Uterus (tissue), 2 donors: ENCODE measurements around the gene PPP4R4.

Experiments
- POLR2A ChIP-seq, 2 donors: fragments of 450-650 bp; IDR thresholded peaks; one replicate each; pipeline ENCODE4 v1.6.1; 2016; ENCODE audit warnings: antibody characterized with exemption in 2 of 2, mild to moderate bottlenecking in 1 of 2, moderate library complexity in 1 of 2
- TF ChIP-seq, protein P1 (sequence below), 4 experiments: fragments of 200-600 bp in 2 of 4; fragments of 450-650 bp in 2 of 4; sonication (generic) in 2 of 4; IDR thresholded peaks; one replicate each; pipeline ENCODE4 v1.5.1; 2016 to 2019; ENCODE audit warnings: antibody characterized with exemption in 4 of 4, mild to moderate bottlenecking in 2 of 4, moderate library complexity in 1 of 4

DNA sequence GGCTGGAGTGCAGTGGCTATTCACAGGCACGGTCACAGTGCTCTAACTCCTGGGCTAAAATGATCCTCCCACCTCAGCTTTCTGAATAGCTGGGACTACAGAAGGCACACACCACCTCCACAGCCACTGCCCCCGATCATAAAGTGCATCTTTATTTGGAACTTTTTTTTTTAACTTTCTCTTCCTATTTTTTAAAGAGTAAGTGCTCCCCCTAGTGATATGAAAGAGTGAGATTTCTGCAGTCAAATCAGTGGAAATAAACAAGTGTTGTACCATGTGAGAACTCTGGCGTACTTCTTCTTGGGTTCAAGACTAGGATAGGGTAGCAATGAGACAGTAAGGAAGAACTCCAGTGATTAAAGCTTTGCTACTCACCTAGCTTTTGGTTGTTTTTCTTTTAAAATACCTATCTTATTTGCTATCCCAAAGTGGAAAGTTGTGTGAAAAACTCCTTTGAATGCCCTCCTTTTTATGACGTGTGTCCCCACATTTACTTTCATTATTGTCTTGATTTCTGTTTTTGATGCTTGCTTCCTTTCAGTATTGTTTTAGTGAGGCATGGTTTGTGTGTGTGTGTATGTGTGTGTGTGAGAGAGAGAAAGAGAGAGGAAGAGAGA is 6.6 kb downstream of the PPP4R4 start:
- TF ChIP-seq POLR2A (IDR thresholded peaks at IDR 0.05), result no peak
- TF ChIP-seq, protein P1, sequence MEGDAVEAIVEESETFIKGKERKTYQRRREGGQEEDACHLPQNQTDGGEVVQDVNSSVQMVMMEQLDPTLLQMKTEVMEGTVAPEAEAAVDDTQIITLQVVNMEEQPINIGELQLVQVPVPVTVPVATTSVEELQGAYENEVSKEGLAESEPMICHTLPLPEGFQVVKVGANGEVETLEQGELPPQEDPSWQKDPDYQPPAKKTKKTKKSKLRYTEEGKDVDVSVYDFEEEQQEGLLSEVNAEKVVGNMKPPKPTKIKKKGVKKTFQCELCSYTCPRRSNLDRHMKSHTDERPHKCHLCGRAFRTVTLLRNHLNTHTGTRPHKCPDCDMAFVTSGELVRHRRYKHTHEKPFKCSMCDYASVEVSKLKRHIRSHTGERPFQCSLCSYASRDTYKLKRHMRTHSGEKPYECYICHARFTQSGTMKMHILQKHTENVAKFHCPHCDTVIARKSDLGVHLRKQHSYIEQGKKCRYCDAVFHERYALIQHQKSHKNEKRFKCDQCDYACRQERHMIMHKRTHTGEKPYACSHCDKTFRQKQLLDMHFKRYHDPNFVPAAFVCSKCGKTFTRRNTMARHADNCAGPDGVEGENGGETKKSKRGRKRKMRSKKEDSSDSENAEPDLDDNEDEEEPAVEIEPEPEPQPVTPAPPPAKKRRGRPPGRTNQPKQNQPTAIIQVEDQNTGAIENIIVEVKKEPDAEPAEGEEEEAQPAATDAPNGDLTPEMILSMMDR (IDR thresholded peaks at IDR 0.05), result peak; percentile 52 to 72 (median 58)
